Measurements from ENCODE around the gene G2E3. TPM values are rescaled to one million over a fixed set of nuclear protein-coding genes. Genes with fewer than 3 reads are reported as not detected.
A peak's percentile ranks its signal among the peaks of the same experiment; 100 is the strongest.

G2E3 gene
- total and polyA plus RNA-seq, 3 experiments from 2014 or later = 17.3 to 19.1 (median 18.2) TPM

DNA sequence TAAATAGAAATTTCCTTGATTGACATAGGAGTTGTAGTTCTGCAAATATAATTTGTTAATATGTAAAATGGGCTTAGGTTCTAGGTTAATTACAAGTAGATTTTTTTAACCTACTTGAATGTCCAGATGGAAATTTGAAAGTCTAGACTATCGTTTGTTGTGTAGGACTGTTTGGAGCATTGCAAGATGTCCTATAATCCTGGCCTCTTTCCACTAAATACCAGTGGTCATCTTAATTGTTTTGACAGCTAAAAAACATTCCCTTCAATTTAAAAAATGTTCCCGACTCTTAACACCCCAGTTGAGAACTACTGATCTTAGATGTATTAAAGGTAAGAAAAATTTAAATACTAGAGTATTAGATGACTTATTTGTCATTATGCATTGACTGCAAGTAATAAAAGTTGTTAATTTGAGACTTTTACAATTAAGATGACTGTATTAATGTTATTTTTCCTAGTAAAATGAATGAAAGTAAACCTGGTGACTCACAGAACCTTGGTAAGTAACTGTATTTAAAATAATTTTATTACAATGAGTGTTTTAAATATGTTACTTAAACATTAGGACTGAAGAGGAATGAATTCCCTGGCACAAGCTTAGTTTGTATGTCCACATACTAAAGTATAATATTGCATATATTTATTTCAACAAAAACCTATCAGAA, 21.8 kb downstream of the G2E3 start:
- CTCF ChIA-PET = no interaction called here
- peaks cover 4 to 15% (median 6%) of the 10 kb centered on the region in 5 donors for H3K9me3 Mint-ChIP-seq
- no peak overlapping the region for H3K4me3 ChIP-seq (ENCODE audit: low read length)
- H3K27me3 Mint-ChIP-seq = no peaks in the 10 kb centered on the region
- no peaks in the 10 kb centered on the region for H3K9me3 ChIP-seq (ENCODE audit: low read length)
- H3K27ac ChIP-seq (ENCODE audit: low read depth, low read length) = no peak overlapping the region
- peaks cover 50 to 83% (median 75%) of the 10 kb centered on the region in 3 donors for H3K4me1 Mint-ChIP-seq
- H3K36me3 Mint-ChIP-seq = peaks cover 21 to 37% (median 25%) of the 10 kb centered on the region in 3 donors
- H3K27me3 ChIP-seq (ENCODE audit: insufficient read depth, low read length, poor library complexity, severe bottlenecking) = no peaks in the 10 kb centered on the region
- no peaks in the 10 kb centered on the region for H3K36me3 ChIP-seq (ENCODE audit: insufficient read depth, low read length)
- no peak overlapping the region for H3K4me3 Mint-ChIP-seq
- H3K27ac Mint-ChIP-seq = no peak overlapping the region
- POLR2A ChIA-PET = no interaction called here
- H3K4me1 ChIP-seq (ENCODE audit: insufficient read depth, low read length) = peaks cover 5% of the 10 kb centered on the region
- no peak for DNase-seq

DNA sequence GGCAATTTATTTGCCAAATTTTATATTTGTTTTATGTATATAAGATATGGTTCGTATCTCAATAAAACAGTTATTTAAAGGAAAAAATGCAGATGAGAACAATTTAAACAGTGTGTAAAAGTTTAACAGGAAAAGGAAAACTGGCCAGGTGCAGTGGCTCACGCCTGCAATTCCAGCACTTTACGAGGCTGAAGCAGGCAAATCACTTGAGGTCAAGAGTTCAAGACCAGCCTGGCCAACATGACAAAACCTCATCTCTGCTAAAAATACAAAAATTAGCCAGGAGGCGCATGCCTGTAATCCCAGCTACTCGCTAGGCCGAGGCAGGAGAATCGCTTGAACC, 22.3 kb downstream of the G2E3 start:
- H3K36me3 Mint-ChIP-seq = peaks cover 24 to 38% (median 30%) of the 10 kb centered on the region in 3 donors
- ChIA-PET POLR2A (no interaction called here), CTCF (no interaction called here)
- peaks cover 4 to 15% (median 6%) of the 10 kb centered on the region in 5 donors for H3K9me3 Mint-ChIP-seq
- Histone ChIP-seq H3K36me3 (ENCODE audit: insufficient read depth, low read length) (no peaks in the 10 kb centered on the region), H3K4me1 (ENCODE audit: insufficient read depth, low read length) (peaks cover 5% of the 10 kb centered on the region), H3K4me3 (ENCODE audit: low read length) (no peak overlapping the region), H3K27ac (ENCODE audit: low read depth, low read length) (no peak overlapping the region), H3K27me3 (ENCODE audit: insufficient read depth, low read length, poor library complexity, severe bottlenecking) (no peaks in the 10 kb centered on the region), H3K9me3 (ENCODE audit: low read length) (no peaks in the 10 kb centered on the region)
- H3K4me1 Mint-ChIP-seq = peaks cover 49 to 83% (median 75%) of the 10 kb centered on the region in 3 donors
- no peaks in the 10 kb centered on the region for H3K27me3 Mint-ChIP-seq
- no peak for DNase-seq
- H3K27ac Mint-ChIP-seq = no peak overlapping the region
- no peak overlapping the region for H3K4me3 Mint-ChIP-seq

DNA sequence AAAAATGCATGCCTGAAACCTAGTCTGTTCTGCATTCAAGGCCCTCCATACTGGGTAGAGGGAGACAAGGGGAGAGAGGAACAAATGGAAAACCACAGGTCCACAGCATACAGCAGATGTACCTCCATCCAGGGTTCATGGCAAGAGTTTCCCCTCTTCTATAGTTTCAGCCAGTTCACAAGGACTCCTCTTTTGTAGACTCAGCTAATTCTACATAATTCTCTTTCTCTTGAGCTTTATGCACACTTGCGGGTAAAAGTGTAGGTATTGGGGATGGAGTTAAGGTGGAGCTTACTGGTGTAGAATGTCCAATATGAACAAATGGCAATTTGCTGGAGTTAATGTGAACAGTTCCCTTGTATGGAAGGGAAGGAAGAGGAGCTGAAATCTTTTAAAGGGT, 23.4 kb downstream of the G2E3 start:
- no peak for DNase-seq
- no peaks in the 10 kb centered on the region for H3K27me3 ChIP-seq (ENCODE audit: insufficient read depth, low read length, poor library complexity, severe bottlenecking)
- H3K36me3 ChIP-seq (ENCODE audit: insufficient read depth, low read length) = no peaks in the 10 kb centered on the region
- peaks cover 5% of the 10 kb centered on the region for H3K4me1 ChIP-seq (ENCODE audit: insufficient read depth, low read length)
- no peak overlapping the region for H3K27ac ChIP-seq (ENCODE audit: low read depth, low read length)
- peaks cover 24 to 45% (median 30%) of the 10 kb centered on the region in 3 donors for H3K36me3 Mint-ChIP-seq
- ChIA-PET CTCF (no interaction called here), POLR2A (no interaction called here)
- no peaks in the 10 kb centered on the region for H3K9me3 ChIP-seq (ENCODE audit: low read length)
- peak overlapping the region in 2 of 8 donors; percentile 11 to 51 for H3K27ac Mint-ChIP-seq
- H3K4me3 Mint-ChIP-seq = no peak overlapping the region
- H3K4me3 ChIP-seq (ENCODE audit: low read length) = no peak overlapping the region
- H3K9me3 Mint-ChIP-seq = peaks cover 4 to 15% (median 6%) of the 10 kb centered on the region in 5 donors
- no peaks in the 10 kb centered on the region for H3K27me3 Mint-ChIP-seq
- peaks cover 46 to 77% (median 68%) of the 10 kb centered on the region in 3 donors for H3K4me1 Mint-ChIP-seq

DNA sequence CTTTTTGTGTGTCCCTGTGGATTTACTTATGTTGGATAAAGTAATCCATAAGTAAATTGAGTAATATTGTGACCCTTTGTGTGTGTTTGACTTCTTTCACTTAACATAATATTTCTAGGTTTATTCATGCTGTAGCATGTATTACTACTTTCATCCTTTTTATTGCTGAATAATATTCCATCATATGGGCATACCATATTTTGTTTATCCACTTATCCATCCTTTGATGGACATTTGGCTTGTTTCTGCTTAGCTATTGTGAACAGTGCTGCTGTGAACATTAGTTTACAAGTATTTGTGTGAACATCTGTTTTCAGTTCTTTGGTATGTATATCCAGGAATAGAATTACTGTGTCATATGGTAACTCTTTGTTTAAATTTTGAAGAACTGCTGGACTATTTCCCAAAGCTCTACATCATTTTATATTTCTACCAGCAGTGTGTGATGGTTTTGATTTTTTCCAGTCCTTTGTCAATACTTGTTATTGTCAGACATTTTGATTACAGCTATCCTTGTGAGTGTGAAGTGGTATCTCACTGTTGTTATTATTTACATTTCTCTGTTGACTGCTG, 25.2 kb downstream of the G2E3 start:
- peaks cover 26 to 59% (median 30%) of the 10 kb centered on the region in 3 donors for H3K36me3 Mint-ChIP-seq
- Histone ChIP-seq H3K9me3 (ENCODE audit: low read length) (no peaks in the 10 kb centered on the region), H3K4me1 (ENCODE audit: insufficient read depth, low read length) (no peaks in the 10 kb centered on the region), H3K27me3 (ENCODE audit: insufficient read depth, low read length, poor library complexity, severe bottlenecking) (no peaks in the 10 kb centered on the region), H3K27ac (ENCODE audit: low read depth, low read length) (no peak overlapping the region), H3K36me3 (ENCODE audit: insufficient read depth, low read length) (no peaks in the 10 kb centered on the region), H3K4me3 (ENCODE audit: low read length) (no peak overlapping the region)
- peak overlapping the region in 1 of 8 donors; percentile 44 for H3K27ac Mint-ChIP-seq
- H3K4me1 Mint-ChIP-seq = peaks cover 37 to 76% (median 59%) of the 10 kb centered on the region in 3 donors
- H3K27me3 Mint-ChIP-seq = no peaks in the 10 kb centered on the region
- ChIA-PET POLR2A (no interaction called here), CTCF (no interaction called here)
- no peak overlapping the region for H3K4me3 Mint-ChIP-seq
- peaks cover 4 to 15% (median 7%) of the 10 kb centered on the region in 5 donors for H3K9me3 Mint-ChIP-seq
- DNase-seq = no peak

DNA sequence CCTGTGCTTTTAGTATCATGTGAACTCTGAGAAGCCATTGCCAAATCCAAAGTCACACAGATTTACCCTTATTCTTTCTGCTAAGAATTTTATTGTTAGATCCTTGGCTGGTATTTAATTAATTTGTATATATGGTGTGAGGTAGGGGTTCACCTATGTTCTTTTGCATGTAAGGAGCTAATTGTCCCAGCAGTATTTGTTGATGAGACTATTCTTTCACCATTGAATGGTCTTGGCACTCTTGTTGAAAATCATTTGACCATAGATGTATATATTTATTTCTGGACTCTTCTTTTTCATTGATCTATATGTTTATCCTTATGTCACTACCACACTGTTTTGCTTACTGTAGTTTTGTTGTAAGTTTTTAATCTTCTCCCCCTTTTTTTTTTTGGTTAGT, 26.2 kb downstream of the G2E3 start:
- CTCF ChIA-PET = no interaction called here
- Mint-ChIP-seq H3K4me3 (no peak overlapping the region), H3K4me1 (peaks cover 30 to 68% (median 58%) of the 10 kb centered on the region in 3 donors), H3K9me3 (peaks cover 4 to 15% (median 7%) of the 10 kb centered on the region in 5 donors), H3K27ac (peak overlapping the region in 1 of 8 donors; percentile 17), H3K36me3 (peaks cover 34 to 69% (median 36%) of the 10 kb centered on the region in 3 donors), H3K27me3 (no peaks in the 10 kb centered on the region)
- Histone ChIP-seq H3K4me1 (ENCODE audit: insufficient read depth, low read length) (no peaks in the 10 kb centered on the region), H3K36me3 (ENCODE audit: insufficient read depth, low read length) (no peaks in the 10 kb centered on the region), H3K4me3 (ENCODE audit: low read length) (no peak overlapping the region), H3K27me3 (ENCODE audit: insufficient read depth, low read length, poor library complexity, severe bottlenecking) (no peaks in the 10 kb centered on the region), H3K27ac (ENCODE audit: low read depth, low read length) (no peak overlapping the region), H3K9me3 (ENCODE audit: low read length) (no peaks in the 10 kb centered on the region)
- DNase-seq = no peak
- POLR2A ChIA-PET = no interaction called here

DNA sequence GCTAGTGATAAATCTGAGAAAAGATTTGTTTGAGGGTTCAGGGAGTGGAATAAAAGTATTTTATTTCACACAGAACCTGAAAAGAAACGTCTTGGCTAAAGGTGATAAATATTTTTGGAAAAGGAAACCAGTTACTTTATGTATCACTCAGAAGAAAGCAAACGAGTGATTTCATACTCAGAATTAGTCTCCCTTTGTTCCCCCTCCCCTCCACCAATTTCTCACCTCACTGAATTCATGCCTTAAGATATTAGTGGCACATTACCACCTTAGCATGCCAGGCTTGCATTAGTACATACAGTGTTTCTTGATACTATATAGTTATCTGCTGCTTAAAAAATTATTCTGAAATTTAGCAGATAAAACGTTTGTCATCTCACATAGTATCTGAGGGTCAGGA, 28.2 kb downstream of the G2E3 start:
- H3K36me3 Mint-ChIP-seq = peaks cover 40 to 83% (median 40%) of the 10 kb centered on the region in 3 donors
- Histone ChIP-seq H3K4me3 (ENCODE audit: low read length) (no peak overlapping the region), H3K9me3 (ENCODE audit: low read length) (no peaks in the 10 kb centered on the region), H3K27ac (ENCODE audit: low read depth, low read length) (no peak overlapping the region), H3K36me3 (ENCODE audit: insufficient read depth, low read length) (peaks cover 9% of the 10 kb centered on the region), H3K4me1 (ENCODE audit: insufficient read depth, low read length) (no peaks in the 10 kb centered on the region), H3K27me3 (ENCODE audit: insufficient read depth, low read length, poor library complexity, severe bottlenecking) (no peaks in the 10 kb centered on the region)
- CTCF ChIA-PET = no interaction called here
- no peak overlapping the region for H3K4me3 Mint-ChIP-seq
- H3K9me3 Mint-ChIP-seq = peaks cover 4 to 15% (median 7%) of the 10 kb centered on the region in 5 donors
- peak overlapping the region in 2 of 8 donors; percentile 6 to 12 for H3K27ac Mint-ChIP-seq
- peaks cover 25 to 54% (median 52%) of the 10 kb centered on the region in 3 donors for H3K4me1 Mint-ChIP-seq
- POLR2A ChIA-PET = no interaction called here
- DNase-seq = no peak
- no peaks in the 10 kb centered on the region for H3K27me3 Mint-ChIP-seq

DNA sequence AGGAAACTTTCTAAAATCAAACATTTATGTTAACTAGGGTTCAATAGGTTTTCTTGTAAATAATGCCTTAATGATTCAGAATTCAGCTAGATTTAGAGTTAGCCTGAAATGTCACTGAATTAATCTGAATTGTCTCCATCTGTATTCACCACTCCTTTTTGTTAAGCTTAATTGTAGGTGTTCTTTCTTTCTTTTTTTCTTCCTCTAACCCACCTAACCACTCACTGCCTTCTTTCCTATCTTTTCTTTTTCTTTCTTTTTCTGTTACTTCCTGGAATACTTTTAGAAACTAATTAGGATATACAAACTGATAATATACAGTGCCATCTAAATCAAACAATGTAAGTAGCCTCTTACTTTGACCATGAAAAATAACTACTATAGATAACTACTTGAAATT, 29.9 kb downstream of the G2E3 start:
- H3K4me1 Mint-ChIP-seq = peaks cover 20 to 41% (median 39%) of the 10 kb centered on the region in 3 donors
- Histone ChIP-seq H3K27ac (ENCODE audit: low read depth, low read length) (no peak overlapping the region), H3K9me3 (ENCODE audit: low read length) (no peaks in the 10 kb centered on the region), H3K4me3 (ENCODE audit: low read length) (no peak overlapping the region), H3K27me3 (ENCODE audit: insufficient read depth, low read length, poor library complexity, severe bottlenecking) (no peaks in the 10 kb centered on the region), H3K4me1 (ENCODE audit: insufficient read depth, low read length) (no peaks in the 10 kb centered on the region), H3K36me3 (ENCODE audit: insufficient read depth, low read length) (peaks cover 9% of the 10 kb centered on the region)
- H3K36me3 Mint-ChIP-seq = peaks cover 32 to 78% (median 32%) of the 10 kb centered on the region in 3 donors
- H3K4me3 Mint-ChIP-seq = no peak overlapping the region
- H3K27ac Mint-ChIP-seq = peak overlapping the region in 3 of 8 donors; percentile 3 to 68 (median 28)
- H3K9me3 Mint-ChIP-seq = peaks cover 4 to 10% (median 6%) of the 10 kb centered on the region in 5 donors
- CTCF ChIA-PET = no interaction called here
- H3K27me3 Mint-ChIP-seq = no peaks in the 10 kb centered on the region
- no peak for DNase-seq
- POLR2A ChIA-PET = no interaction called here

DNA sequence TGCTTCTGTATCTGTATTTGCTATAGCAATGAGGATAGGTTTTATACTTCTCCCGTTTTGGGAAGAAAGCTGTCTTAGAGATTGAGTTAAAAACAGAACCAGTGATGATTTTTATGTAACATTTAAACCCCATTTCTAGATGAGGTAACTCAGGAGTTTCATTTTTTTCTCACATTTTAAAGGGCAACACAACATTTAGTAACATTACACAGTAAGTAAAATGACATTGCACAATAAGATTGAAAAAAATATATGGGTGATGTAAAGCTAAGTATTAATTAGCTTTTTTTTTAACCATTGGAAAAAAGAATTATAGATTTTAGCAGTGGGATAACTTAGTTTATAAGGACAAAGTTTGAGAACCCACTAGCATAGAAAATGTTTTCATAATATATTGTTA, 38.0 kb downstream of the G2E3 start:
- peaks cover 15% of the 10 kb centered on the region for H3K36me3 ChIP-seq (ENCODE audit: insufficient read depth, low read length)
- no peak overlapping the region for H3K4me3 Mint-ChIP-seq

More for the DNA sequence above, 38.0 kb downstream of the G2E3 start:
- Histone ChIP-seq H3K4me1 (ENCODE audit: insufficient read depth, low read length) (no peaks in the 10 kb centered on the region), H3K4me3 (ENCODE audit: low read length) (no peak overlapping the region), H3K27me3 (ENCODE audit: insufficient read depth, low read length, poor library complexity, severe bottlenecking) (no peaks in the 10 kb centered on the region), H3K27ac (ENCODE audit: low read depth, low read length) (no peak overlapping the region), H3K9me3 (ENCODE audit: low read length) (no peaks in the 10 kb centered on the region)
- Mint-ChIP-seq H3K9me3 (no peaks in the 10 kb centered on the region), H3K36me3 (peaks cover 4 to 61% (median 18%) of the 10 kb centered on the region in 3 donors), H3K27ac (peak overlapping the region in 1 of 8 donors; percentile 40), H3K27me3 (no peaks in the 10 kb centered on the region), H3K4me1 (peaks cover 0 to 7% (median 5%) of the 10 kb centered on the region in 3 donors)
- no peak for DNase-seq
- ChIA-PET POLR2A (no interaction called here), CTCF (interaction anchor here (1.2 kb wide), 1 partner anchor 14 kb away, joined by 3 read pairs; no protein-coding TSS in a partner anchor)
